Ovary (tissue), 9 donors: Measurements from ENCODE around the gene UPP2. TPM values are rescaled to one million over a fixed set of nuclear protein-coding genes. Genes with fewer than 3 reads are reported as not detected.

Experiments used
- DNase-seq, 5 donors: peaks; one replicate each; pipeline ENCODE4 v3.0.0-alpha.2; 2019 to 2020
- H3K27ac ChIP-seq, 2 donors: fragments of 200-600 bp; one replicate each; pipeline versions ENCODE4 v1.5.1 to v1.8.0; 2019 to 2022
- H3K27me3 ChIP-seq: fragments of 200-600 bp; one replicate; pipeline ENCODE4 v1.8.0; 2022
- H3K36me3 ChIP-seq: fragments of 200-600 bp; sonication (generic); one replicate; pipeline ENCODE4 v1.5.1; 2019
- H3K4me1 ChIP-seq: one replicate; pipeline ENCODE4 v1.8.1; 2013; ENCODE audit warnings: mild to moderate bottlenecking, moderate library complexity; ENCODE audit not compliant: insufficient read depth
- H3K4me3 ChIP-seq: fragments of 200-600 bp; sonication (generic); one replicate; pipeline ENCODE4 v1.5.1; 2017
- H3K9me3 ChIP-seq, 2 donors: fragments of 200-600 bp in 1 of 2; sonication (generic) in 1 of 2; one replicate each; pipeline versions ENCODE4 v1.5.1 to v1.8.1; 2013 to 2019; ENCODE audit warnings: mild to moderate bottlenecking in 1 of 2, moderate library complexity in 1 of 2
- EP300 ChIP-seq: sonication (generic); formaldehyde crosslinking; IDR thresholded peaks from one replicate; pipeline ENCODE4 v1.6.1; 2017; ENCODE audit warnings: antibody characterized with exemption
- POLR2A ChIP-seq: fragments of 450-650 bp; IDR thresholded peaks from one replicate; pipeline ENCODE4 v1.6.1; 2017; ENCODE audit warnings: antibody characterized with exemption, mild to moderate bottlenecking, moderate library complexity
- WGBS, 3 donors: extraction: QIAGEN DNeasy Blood & Tissue Kit in 1 of 3; methylation state at CpG; one replicate each; pipeline versions ENCODE4 v1.1.5 to v1.1.7; 2013 to 2017; 5-methylcytosine and 5-hydroxymethylcytosine counted together
- intact Hi-C, 4 donors: fragments of 100-400 bp; cut with DNase I; formaldehyde crosslinking; loops; one replicate each; pipeline versions ENCODE4 v1.11.0 to v1.15.1; 2022 to 2023
- polyA plus RNA-seq, 2 donors: library from polyadenylated mRNA; stranded (reverse); fragments of 200-250 nt in 1 of 2; fragments of 350-450 nt in 1 of 2; fragmentation: Illumina TruSeq in 1 of 2; extraction: RNeasy Lipid Tissue Mini Kit (QIAGEN cat#74804) in 1 of 2; gene quantifications; one replicate each; pipeline ENCODE4 v1.2.3, GENCODE V29; 2013 to 2014
- total RNA-seq, 7 donors: library from RNA; depleted of rRNA in 2 of 7; stranded (reverse); fragments of >200 nt in 2 of 7; fragmentation: NEBNext Ultra II Directional in 3 of 7; extraction: Animal tissue kit (Norgen Biotek cat#: 25700) in 3 of 7; gene quantifications; one replicate each; pipeline versions ENCODE4 v1.1.0 to v1.2.4, GENCODE V29; 2016 to 2023
- TF ChIP-seq, protein P1 (sequence below), 3 donors: fragments of 450-650 bp in 2 of 3; fragments of 200-600 bp in 1 of 3; IDR thresholded peaks; one replicate each; pipeline versions ENCODE4 v1.5.1 to v1.8.0; 2016 to 2022; ENCODE audit warnings: antibody characterized with exemption in 3 of 3, mild to moderate bottlenecking in 1 of 3
- donor health status: DM: no; HTN: no; CAD: no; lungs with moderate emphysema.
- donor health status: DM: no; HTN: no; CAD: no.
- donor health status: Bipolar disorder and iron deficiency.
- donor health status: DM: yes; HTN: yes; CAD: no.
- donor health status: DM: no; HTN: no; CAD: no.
- donor health status: DM: yes; HTN: yes; CAD: no.

UPP2 gene
- total and polyA plus RNA-seq, 9 donors: 0.08 to 0.28 (median 0.16) TPM; not detected in 3

DNA sequence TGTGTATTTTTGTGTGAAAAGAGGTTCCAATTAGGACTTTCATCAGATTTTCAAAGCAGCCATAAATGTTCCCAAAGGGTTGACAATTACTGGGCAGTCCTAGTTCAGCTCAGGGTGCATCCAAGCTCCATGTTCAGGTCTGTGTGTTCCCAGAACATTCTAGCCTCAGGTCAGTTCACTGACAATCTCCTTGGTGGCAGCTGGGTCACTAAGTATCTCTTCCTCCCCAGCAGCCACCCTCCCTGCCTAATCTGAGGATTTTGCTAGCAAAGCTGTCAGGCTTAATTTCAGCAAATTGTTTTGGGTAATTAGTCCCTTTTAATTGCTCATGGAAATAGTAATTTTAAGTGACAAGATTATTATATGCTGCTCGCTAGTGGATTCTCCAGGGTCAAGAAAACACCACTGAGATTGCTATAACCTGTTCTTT lies 29.8 kb downstream of the UPP2 start:
- intact Hi-C loops: no loop called here
- Histone ChIP-seq H3K27me3 (no peaks in the 10 kb centered on the region), H3K9me3 (no peaks in the 10 kb centered on the region), H3K27ac (no peak overlapping the region), H3K4me1 (no peaks in the 10 kb centered on the region), H3K36me3 (no peaks in the 10 kb centered on the region), H3K4me3 (no peak overlapping the region)
- WGBS, 3 donors: 72 to 88% (median 85%) methylated on average over 1 of the region's 1 CpG
- no peak for DNase-seq
- TF ChIP-seq, protein P1, sequence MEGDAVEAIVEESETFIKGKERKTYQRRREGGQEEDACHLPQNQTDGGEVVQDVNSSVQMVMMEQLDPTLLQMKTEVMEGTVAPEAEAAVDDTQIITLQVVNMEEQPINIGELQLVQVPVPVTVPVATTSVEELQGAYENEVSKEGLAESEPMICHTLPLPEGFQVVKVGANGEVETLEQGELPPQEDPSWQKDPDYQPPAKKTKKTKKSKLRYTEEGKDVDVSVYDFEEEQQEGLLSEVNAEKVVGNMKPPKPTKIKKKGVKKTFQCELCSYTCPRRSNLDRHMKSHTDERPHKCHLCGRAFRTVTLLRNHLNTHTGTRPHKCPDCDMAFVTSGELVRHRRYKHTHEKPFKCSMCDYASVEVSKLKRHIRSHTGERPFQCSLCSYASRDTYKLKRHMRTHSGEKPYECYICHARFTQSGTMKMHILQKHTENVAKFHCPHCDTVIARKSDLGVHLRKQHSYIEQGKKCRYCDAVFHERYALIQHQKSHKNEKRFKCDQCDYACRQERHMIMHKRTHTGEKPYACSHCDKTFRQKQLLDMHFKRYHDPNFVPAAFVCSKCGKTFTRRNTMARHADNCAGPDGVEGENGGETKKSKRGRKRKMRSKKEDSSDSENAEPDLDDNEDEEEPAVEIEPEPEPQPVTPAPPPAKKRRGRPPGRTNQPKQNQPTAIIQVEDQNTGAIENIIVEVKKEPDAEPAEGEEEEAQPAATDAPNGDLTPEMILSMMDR (IDR thresholded peaks at IDR 0.05): no peak
- TF ChIP-seq EP300 (no peak), POLR2A (no peak)

DNA sequence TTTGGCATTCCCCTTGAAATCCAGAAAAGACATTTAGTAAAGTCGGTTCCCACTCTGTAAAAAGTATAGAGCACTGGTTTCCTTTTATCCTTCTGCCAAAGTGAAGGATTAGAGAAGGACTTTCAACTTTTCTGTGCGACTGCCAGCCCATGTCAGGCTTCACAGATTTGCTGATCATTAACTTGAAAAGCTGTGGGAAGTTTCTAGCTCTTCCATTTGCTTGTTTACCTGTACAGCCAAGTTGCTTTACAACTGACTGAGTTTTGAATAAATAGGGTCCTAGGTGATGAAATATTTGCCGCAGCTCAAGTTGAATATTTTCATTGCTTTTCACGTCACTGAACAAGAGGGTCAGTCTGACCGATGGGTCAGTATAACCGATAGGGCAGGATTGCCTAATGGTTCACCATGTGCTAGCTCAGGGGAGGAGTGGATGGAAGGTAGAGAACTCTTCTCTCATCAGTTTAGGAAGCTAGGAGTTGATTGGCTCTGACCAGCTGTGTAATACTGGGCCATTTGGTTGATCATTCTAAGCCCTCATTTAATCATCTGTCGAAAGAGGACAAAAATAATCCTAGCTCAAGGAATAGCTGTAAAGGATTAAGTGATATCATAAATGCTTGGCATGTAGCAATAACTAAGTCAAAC lies 30.4 kb downstream of the UPP2 start:
- no peak for DNase-seq
- TF ChIP-seq EP300: no peak
- TF ChIP-seq POLR2A: no peak
- TF ChIP-seq, protein P1 (IDR thresholded peaks at IDR 0.05): no peak
- no peaks in the 10 kb centered on the region for H3K4me1 ChIP-seq
- no peaks in the 10 kb centered on the region for H3K36me3 ChIP-seq
- intact Hi-C loops: no loop called here
- H3K27ac ChIP-seq: no peak overlapping the region
- no peaks in the 10 kb centered on the region for H3K27me3 ChIP-seq
- no peaks in the 10 kb centered on the region for H3K9me3 ChIP-seq
- no peak overlapping the region for H3K4me3 ChIP-seq
- WGBS, 3 donors: 88 to 92% (median 92%) methylated on average over 7 of the region's 7 CpGs

DNA sequence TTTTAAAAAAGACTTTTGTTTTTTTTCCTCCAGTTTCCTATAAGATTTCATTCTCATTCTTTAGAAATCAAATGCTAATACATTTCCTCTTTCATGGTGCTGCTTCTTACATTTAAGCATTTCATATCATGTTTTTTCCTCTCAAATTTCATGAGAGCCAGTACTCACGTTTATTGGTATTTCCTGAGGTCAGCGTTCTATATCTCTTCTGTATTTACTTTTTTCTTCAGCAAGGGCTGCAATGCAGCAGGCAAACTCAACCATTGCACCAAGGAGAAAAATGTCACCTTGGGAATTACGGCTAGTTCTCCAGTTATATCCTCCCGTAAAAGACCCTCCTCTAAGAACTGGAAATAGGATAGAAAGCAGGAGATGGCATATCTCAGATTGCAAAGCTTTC lies 32.4 kb downstream of the UPP2 start:
- Histone ChIP-seq H3K4me3 (no peak overlapping the region), H3K27ac (no peak overlapping the region), H3K4me1 (no peaks in the 10 kb centered on the region), H3K27me3 (no peaks in the 10 kb centered on the region), H3K36me3 (no peaks in the 10 kb centered on the region), H3K9me3 (no peaks in the 10 kb centered on the region)
- DNase-seq: no peak
- intact Hi-C loops: no loop called here
- WGBS, 3 donors: 43 to 63% (median 47%) methylated on average over 4 of the region's 4 CpGs
- TF ChIP-seq POLR2A (no peak), EP300 (no peak)
- TF ChIP-seq, protein P1 (IDR thresholded peaks at IDR 0.05): no peak

DNA sequence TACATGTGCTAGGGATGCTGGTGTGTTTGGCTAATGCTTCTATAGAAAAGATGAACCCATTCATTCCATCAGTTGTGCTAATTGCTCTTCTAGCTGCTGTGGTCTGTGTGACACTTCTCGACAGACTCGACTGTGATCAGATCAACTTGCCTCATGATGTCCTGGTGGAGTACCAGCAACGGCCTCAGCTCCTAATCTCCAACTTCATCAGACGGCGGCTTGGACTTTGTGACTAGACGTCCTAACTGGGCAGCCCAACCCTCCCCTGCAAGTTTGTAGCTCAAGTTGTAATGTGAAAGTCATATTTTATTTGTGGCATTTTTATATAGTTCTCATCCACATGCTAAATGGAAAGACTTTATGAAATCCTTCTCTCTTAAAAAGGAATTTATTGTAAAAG lies 33.0 kb downstream of the UPP2 start:
- H3K27me3 ChIP-seq: no peaks in the 10 kb centered on the region
- no peak overlapping the region for H3K27ac ChIP-seq
- no peaks in the 10 kb centered on the region for H3K36me3 ChIP-seq
- DNase-seq: no peak
- no peak for TF ChIP-seq EP300
- TF ChIP-seq, protein P1 (IDR thresholded peaks at IDR 0.05): no peak
- no peak for TF ChIP-seq POLR2A
- no peaks in the 10 kb centered on the region for H3K4me1 ChIP-seq
- no peak overlapping the region for H3K4me3 ChIP-seq
- H3K9me3 ChIP-seq: no peaks in the 10 kb centered on the region
- intact Hi-C loops: no loop called here
- WGBS, 3 donors: 84 to 91% (median 91%) methylated on average over 6 of the region's 6 CpGs
